Esophagus squamous epithelium (tissue), 5 donors: ENCODE results near the gene INKA2. TPM values are rescaled to one million over a fixed set of nuclear protein-coding genes. Genes with fewer than 3 reads are reported as not detected.

Source experiments
- DNase-seq: peaks from one replicate; lab custom pipeline; 2025; lab: John Stamatoyannopoulos, UW
- H3K27ac ChIP-seq, 4 donors: fragments of 200-600 bp; sonication (generic); one replicate each; pipeline ENCODE4 v1.5.1; 2016 to 2019; ENCODE audit warnings: mild to moderate bottlenecking in 1 of 4
- H3K27me3 ChIP-seq, 4 donors: fragments of 200-600 bp; sonication (generic); 1 replicate in 3 of 4; 2 replicates in 1 of 4; pipeline versions ENCODE4 v1.5.1 to v1.6.0; 2017 to 2021; ENCODE audit warnings: antibody characterized with exemption in 1 of 4
- H3K36me3 ChIP-seq, 3 donors: fragments of 200-600 bp; sonication (generic); one replicate each; pipeline ENCODE4 v1.5.1; 2016 to 2019
- H3K4me1 ChIP-seq, 3 donors: fragments of 200-600 bp; sonication (generic); one replicate each; pipeline ENCODE4 v1.5.1; 2017 to 2019
- H3K4me3 ChIP-seq, 4 donors: fragments of 200-600 bp; sonication (generic); 1 replicate in 3 of 4; 2 replicates in 1 of 4; pipeline ENCODE4 v1.5.1; 2016 to 2019; ENCODE audit warnings: mild to moderate bottlenecking in 2 of 4, moderate library complexity in 1 of 4
- H3K9me3 ChIP-seq, 3 donors: fragments of 200-600 bp; sonication (generic); one replicate each; pipeline ENCODE4 v1.5.1; 2016 to 2019
- POLR2A ChIP-seq, 4 donors: fragments of 450-650 bp; IDR thresholded peaks; one replicate each; pipeline ENCODE4 v1.6.1; 2017; ENCODE audit warnings: antibody characterized with exemption in 4 of 4, mild to moderate bottlenecking in 4 of 4, moderate library complexity in 3 of 4
- WGBS, 2 donors: methylation state at CpG; one replicate each; pipeline ENCODE4 v1.1.5; 2018; 5-methylcytosine and 5-hydroxymethylcytosine counted together
- intact Hi-C: fragments of 100-400 bp; cut with DNase I; formaldehyde crosslinking; loops from one replicate; pipeline ENCODE4 v1.15.0; 2022
- total RNA-seq, 4 donors: library from RNA; depleted of rRNA; stranded (reverse); fragments of >200 nt; gene quantifications; one replicate each; pipeline ENCODE4 v1.1.0, GENCODE V29; 2016
- TF ChIP-seq, protein P1 (sequence below), 6 experiments: fragments of 450-650 bp in 4 of 6; fragments of 200-600 bp in 2 of 6; sonication (generic) in 2 of 6; IDR thresholded peaks; one replicate each; pipeline ENCODE4 v1.5.1; 2016 to 2019; ENCODE audit warnings: antibody characterized with exemption in 6 of 6, mild to moderate bottlenecking in 4 of 6, moderate library complexity in 4 of 6
- donor health status: DM: yes; HTN: yes; CAD: no.

The INKA2 gene
- total RNA-seq, 4 donors from 2014 or later, result 2.1 to 4.6 (median 3.9) TPM

DNA sequence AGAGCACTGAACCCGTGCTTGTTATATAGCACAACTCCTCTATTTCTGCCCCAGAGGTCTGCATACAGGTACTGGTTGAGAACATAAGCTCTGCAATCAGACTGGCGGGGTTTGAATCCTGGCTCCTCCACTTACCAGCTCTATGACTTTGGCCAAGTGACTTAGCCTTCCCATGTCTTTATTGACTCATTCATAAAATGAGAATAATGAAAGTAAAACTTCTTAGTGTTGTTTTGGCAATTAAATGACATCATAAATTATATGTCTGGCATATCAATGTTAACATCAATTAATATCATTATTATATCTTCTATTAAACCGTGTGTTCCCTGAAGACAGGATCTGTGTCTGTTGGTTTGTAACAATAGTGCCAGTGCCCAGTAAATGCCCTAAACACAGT lies 4.3 kb downstream of the INKA2 start:
- 72 to 79% methylated on average over 3 of the region's 3 CpGs for WGBS, 2 donors
- Histone ChIP-seq H3K27me3 (no peaks in the 10 kb centered on the region), H3K4me1 (peaks cover 26 to 91% (median 45%) of the 10 kb centered on the region in 3 donors), H3K36me3 (peaks cover 0 to 5% (median 0%) of the 10 kb centered on the region in 3 donors), H3K27ac (peak overlapping the region in 3 of 4 donors; percentile 61 to 90 (median 78)), H3K4me3 (no peak overlapping the region), H3K9me3 (no peaks in the 10 kb centered on the region)
- intact Hi-C loops, result no loop called here
- DNase-seq, result no peak
- TF ChIP-seq, protein P1, sequence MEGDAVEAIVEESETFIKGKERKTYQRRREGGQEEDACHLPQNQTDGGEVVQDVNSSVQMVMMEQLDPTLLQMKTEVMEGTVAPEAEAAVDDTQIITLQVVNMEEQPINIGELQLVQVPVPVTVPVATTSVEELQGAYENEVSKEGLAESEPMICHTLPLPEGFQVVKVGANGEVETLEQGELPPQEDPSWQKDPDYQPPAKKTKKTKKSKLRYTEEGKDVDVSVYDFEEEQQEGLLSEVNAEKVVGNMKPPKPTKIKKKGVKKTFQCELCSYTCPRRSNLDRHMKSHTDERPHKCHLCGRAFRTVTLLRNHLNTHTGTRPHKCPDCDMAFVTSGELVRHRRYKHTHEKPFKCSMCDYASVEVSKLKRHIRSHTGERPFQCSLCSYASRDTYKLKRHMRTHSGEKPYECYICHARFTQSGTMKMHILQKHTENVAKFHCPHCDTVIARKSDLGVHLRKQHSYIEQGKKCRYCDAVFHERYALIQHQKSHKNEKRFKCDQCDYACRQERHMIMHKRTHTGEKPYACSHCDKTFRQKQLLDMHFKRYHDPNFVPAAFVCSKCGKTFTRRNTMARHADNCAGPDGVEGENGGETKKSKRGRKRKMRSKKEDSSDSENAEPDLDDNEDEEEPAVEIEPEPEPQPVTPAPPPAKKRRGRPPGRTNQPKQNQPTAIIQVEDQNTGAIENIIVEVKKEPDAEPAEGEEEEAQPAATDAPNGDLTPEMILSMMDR (IDR thresholded peaks at IDR 0.05), result no peak
- no peak for TF ChIP-seq POLR2A (IDR thresholded peaks at IDR 0.05)

DNA sequence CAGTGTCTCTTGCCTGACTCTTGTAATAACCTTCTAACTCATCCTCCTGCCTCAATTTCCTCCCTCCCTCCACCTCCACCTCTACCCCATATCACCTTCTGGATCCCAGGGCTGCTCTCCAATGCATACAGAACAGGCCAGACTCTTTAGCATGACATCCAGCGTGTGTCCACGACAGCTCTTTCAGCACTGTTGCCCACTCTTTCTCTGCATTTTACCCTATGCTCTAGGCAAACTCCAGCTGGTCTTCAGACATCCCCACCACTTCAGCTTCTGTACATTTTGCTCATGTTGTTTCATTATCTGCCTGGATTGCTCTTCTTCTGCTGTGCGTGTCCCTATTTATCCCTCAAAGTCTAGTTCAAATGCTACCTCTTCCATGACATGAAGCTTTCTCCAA lies 4.8 kb downstream of the INKA2 start:
- no peak for DNase-seq
- 73 to 85% methylated on average over 3 of the region's 3 CpGs for WGBS, 2 donors
- Histone ChIP-seq H3K4me1 (peaks cover 25 to 91% (median 47%) of the 10 kb centered on the region in 3 donors), H3K27me3 (no peaks in the 10 kb centered on the region), H3K9me3 (no peaks in the 10 kb centered on the region), H3K4me3 (no peak overlapping the region), H3K27ac (peak overlapping the region in 3 of 4 donors; percentile 61 to 90 (median 78)), H3K36me3 (peaks cover 0 to 5% (median 0%) of the 10 kb centered on the region in 3 donors)
- TF ChIP-seq POLR2A (IDR thresholded peaks at IDR 0.05), result no peak
- TF ChIP-seq, protein P1 (IDR thresholded peaks at IDR 0.05), result no peak
- intact Hi-C loops, result no loop called here

DNA sequence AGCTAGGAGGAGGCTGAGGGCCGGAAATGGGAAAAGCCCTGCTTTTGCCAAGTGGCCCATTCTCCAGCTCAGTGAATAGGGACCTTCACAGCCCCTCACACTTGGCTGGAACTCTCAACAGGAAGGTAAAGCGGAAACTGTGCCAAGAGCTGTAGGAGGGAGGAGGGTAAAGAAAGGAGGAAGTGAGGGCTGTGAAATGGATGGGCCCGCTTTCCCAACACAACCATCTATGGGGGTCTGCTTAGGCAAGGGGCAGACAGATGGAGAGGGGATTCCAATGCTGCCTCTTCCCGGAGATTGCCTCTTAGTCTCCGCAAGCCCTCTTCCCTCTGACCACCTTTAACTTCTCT lies 5.2 kb downstream of the INKA2 start:
- H3K27me3 ChIP-seq, result no peaks in the 10 kb centered on the region
- peaks cover 25 to 92% (median 47%) of the 10 kb centered on the region in 3 donors for H3K4me1 ChIP-seq
- TF ChIP-seq, protein P1 (IDR thresholded peaks at IDR 0.05), result no peak
- no peak for TF ChIP-seq POLR2A (IDR thresholded peaks at IDR 0.05)
- H3K9me3 ChIP-seq, result no peaks in the 10 kb centered on the region
- peak overlapping the region; percentile 52 to 90 (median 70) for H3K27ac ChIP-seq
- peaks cover 0 to 5% (median 0%) of the 10 kb centered on the region in 3 donors for H3K36me3 ChIP-seq
- intact Hi-C loops, result no loop called here
- no peak for DNase-seq
- H3K4me3 ChIP-seq, result peak overlapping the region in 1 of 4 donors; percentile 17
- 54 to 58% methylated on average over 4 to 5 of the region's 5 CpGs for WGBS, 2 donors

DNA sequence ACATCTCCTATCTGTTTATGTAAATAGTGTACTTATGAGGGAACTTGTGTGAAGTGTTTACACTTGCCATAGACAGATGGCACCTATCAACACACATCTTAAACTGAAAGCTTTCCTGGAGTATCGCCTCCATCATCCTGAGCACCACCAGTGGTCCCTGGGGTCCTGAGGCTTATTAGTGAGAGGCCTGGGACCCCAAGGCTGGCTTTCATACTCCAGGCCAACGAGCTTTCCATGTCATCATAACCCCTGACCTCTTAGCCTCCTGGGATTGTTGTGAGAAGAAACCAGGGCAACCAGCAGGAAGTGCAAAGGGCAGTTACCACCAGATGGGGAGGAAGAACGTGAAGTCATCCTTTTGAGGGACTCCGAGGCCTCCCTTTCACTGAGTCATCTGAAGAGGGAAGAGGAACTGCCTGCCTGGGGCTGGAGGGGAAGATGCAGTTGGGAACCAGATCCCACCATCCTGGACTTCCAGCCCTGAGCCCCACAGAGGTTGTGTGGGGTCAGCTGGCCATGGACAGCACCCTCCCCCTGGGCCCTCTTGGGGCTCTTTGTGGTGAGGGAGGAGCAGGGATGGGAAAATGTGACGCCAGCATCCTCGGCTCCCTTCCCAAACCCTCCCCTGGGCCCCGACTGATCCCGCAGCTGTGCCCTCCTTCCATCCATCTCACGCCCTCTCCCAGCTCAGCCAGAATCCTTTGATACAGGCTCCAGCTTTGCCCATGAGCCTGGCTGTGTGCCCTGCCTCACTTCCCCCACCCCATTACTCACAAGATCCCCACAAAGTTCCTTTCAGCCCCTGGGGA lies 5.8 kb downstream of the INKA2 start:
- WGBS, 2 donors, result 39 to 40% methylated on average over 4 of the region's 9 CpGs
- intact Hi-C loops, result no loop called here
- no peak for TF ChIP-seq POLR2A (IDR thresholded peaks at IDR 0.05)
- TF ChIP-seq, protein P1 (IDR thresholded peaks at IDR 0.05), result no peak
- Histone ChIP-seq H3K27ac (peak overlapping the region; percentile 52 to 90 (median 70)), H3K27me3 (no peaks in the 10 kb centered on the region), H3K4me3 (peak overlapping the region in 1 of 4 donors; percentile 17), H3K4me1 (peaks cover 25 to 92% (median 47%) of the 10 kb centered on the region in 3 donors), H3K9me3 (no peaks in the 10 kb centered on the region), H3K36me3 (peaks cover 0 to 5% (median 0%) of the 10 kb centered on the region in 3 donors)
- DNase-seq, result no peak

DNA sequence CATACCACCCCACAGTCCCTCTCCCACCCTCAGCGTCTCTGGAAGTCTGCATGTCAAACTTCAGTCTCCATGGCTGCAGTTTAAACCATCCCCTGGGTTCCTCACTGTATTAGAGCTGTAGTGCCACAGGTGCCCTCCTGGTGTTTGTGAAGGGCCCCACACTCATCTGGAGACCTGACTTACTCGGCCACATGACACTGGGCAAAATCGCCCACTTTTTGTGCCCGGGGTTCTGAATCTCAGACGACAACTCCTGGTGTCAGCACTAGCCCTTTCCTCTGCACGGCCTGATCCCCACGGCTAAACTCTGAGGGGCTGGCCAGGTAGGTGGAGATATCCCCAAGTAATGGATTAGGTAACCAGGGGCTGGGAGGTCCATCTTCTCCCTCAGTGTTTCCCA lies 6.5 kb downstream of the INKA2 start:
- Histone ChIP-seq H3K27ac (peak overlapping the region; percentile 52 to 90 (median 70)), H3K36me3 (peaks cover 0 to 5% (median 0%) of the 10 kb centered on the region in 3 donors), H3K9me3 (no peaks in the 10 kb centered on the region), H3K4me1 (peaks cover 19 to 85% (median 44%) of the 10 kb centered on the region in 3 donors), H3K27me3 (no peaks in the 10 kb centered on the region), H3K4me3 (no peak overlapping the region)
- 81 to 90% methylated on average over 3 to 7 of the region's 7 CpGs for WGBS, 2 donors
- no peak for DNase-seq
- intact Hi-C loops, result no loop called here
- TF ChIP-seq POLR2A (IDR thresholded peaks at IDR 0.05), result no peak
- TF ChIP-seq, protein P1 (IDR thresholded peaks at IDR 0.05), result no peak
